Endothelial cell of umbilical vein (primary cell): ENCODE measurements around the gene SMIM11.

ENCODE experiments used
- CTCF ChIP-seq, 2 donors: IDR thresholded peaks; 1 replicate in 1 of 2; 2 replicates in 1 of 2; pipeline ENCODE4 v1.5.1; 2011; ENCODE audit warnings: low read length in 2 of 2, mild to moderate bottlenecking in 2 of 2, moderate library complexity in 2 of 2, control low read depth in 1 of 2, inconsistent platforms in 1 of 2, low read depth in 1 of 2; ENCODE audit not compliant: insufficient read depth in 1 of 2; ENCODE audit errors: extremely low read depth in 1 of 2
- EZH2 ChIP-seq: IDR thresholded peaks from 2 replicates; pipeline ENCODE4 v1.6.1; 2012; ENCODE audit warnings: borderline replicate concordance, low read depth, mild to moderate bottlenecking, moderate library complexity, low read length, inconsistent platforms; ENCODE audit not compliant: severe bottlenecking

- TF ChIP-seq CTCF (IDR thresholded peaks at IDR 0.05; ENCODE audit: extremely low read depth in 1 of 2, insufficient read depth in 1 of 2, low read depth in 1 of 2, low read length in 2 of 2) (no peak), EZH2 (no peak)
These were observed 31.4 kb upstream of the SMIM11 start for GRCh38 chr21:34343838-34344381.
